ENCODE measurements around the gene EIF4E. TPM values are rescaled to one million over a fixed set of nuclear protein-coding genes. Genes with fewer than 3 reads are reported as not detected.
"Not testable (repeated sequence)": the region's sequence is repeated elsewhere in the genome, so short reads cannot be mapped to it uniquely, and the experiment has no call there.

EIF4E gene
- total RNA-seq, 1 experiment from 2014 or later: 130 TPM

DNA sequence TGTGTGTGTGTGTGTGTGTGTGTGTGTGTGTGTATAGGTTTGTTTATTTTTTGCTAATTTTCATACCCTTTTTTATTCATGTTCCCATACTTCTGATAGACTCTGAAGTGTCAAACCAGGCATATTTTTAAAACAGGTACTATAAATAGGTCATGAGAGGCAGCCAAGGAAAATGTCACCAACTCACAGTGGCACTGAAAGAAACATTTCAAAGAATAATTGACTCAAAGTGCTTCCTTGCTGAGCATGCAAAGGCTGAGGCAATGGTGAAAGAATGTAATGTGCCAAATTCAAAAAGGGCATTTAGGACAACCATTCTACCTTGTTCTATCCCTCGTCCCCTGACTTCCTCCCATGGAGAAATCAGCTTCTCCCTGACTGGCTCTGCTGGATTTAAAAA lies 95.5 kb downstream of the EIF4E start:
- no peak overlapping the region for H3K4me2 ChIP-seq (ENCODE audit: low read depth, low read length, poor library complexity, severe bottlenecking)
- DNase-seq: no peak
- no peaks in the 10 kb centered on the region for H3K9me3 ChIP-seq (ENCODE audit: low read length)
- no peaks in the 10 kb centered on the region for H3K4me1 ChIP-seq (ENCODE audit: low read length)
- H3K79me2 ChIP-seq (ENCODE audit: low read length): no peaks in the 10 kb centered on the region
- H3K27ac ChIP-seq (ENCODE audit: low read length): no peak overlapping the region
- H4K20me1 ChIP-seq (ENCODE audit: insufficient read depth, low read depth, low read length): no peaks in the 10 kb centered on the region
- H3K9ac ChIP-seq (ENCODE audit: low read length): no peak overlapping the region
- no peaks in the 10 kb centered on the region for H3K27me3 ChIP-seq (ENCODE audit: low read length)
- no peak overlapping the region for H3K4me3 ChIP-seq (ENCODE audit: low read length)
- no peaks in the 10 kb centered on the region for H3K9me2 ChIP-seq (replicated peaks; ENCODE audit: insufficient read depth, low read length)
- no peaks in the 10 kb centered on the region for H3K36me3 ChIP-seq (ENCODE audit: insufficient read depth, low read length)
- no peak overlapping the region for H2AFZ ChIP-seq (ENCODE audit: low read length)

DNA sequence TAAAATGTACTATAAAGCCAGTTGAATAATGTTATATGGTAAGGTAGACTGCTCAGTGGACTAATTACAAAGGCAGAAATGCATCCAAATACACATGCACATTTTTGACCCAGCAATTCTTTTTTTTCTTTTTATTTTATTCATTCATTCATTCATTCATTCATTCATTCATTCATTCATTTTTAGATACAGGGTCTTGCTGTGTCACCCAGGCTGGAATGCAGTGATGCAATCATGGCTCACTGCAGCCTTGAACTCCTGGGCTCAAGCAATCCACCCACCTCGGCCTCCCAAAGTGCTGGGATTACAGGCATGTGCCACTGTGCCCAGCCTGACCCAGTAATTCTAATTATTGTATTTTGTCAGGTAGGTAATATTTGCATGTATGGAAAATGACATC lies 97.9 kb downstream of the EIF4E start:
- not testable (repeated sequence) for H3K79me2 ChIP-seq (ENCODE audit: low read length); H3K4me3 ChIP-seq (ENCODE audit: low read length); H3K27ac ChIP-seq (ENCODE audit: low read length); H3K27me3 ChIP-seq (ENCODE audit: low read length); H3K9me2 ChIP-seq (replicated peaks; ENCODE audit: insufficient read depth, low read length); H4K20me1 ChIP-seq (ENCODE audit: insufficient read depth, low read depth, low read length); H2AFZ ChIP-seq (ENCODE audit: low read length); H3K9ac ChIP-seq (ENCODE audit: low read length); H3K4me2 ChIP-seq (ENCODE audit: low read depth, low read length, poor library complexity, severe bottlenecking); H3K36me3 ChIP-seq (ENCODE audit: insufficient read depth, low read length); H3K4me1 ChIP-seq (ENCODE audit: low read length); H3K9me3 ChIP-seq (ENCODE audit: low read length); DNase-seq

Small RNAs within 50 kb of the gene (small RNA-seq; reads per million reads assigned to genes)
- gene RNU7-149P (not detected), gene TBCAP3 (not detected)

Other genes starting within 250 kb of the EIF4E start
- gene METAP1, start 66.6 kb upstream of the EIF4E start, total RNA-seq (2014; rRNA removed; shearing (Covaris generic); ENCODE audit: low replicate concordance): 81.8 and 95.4 TPM in 2 replicates
- 64.3 and 67.7 TPM in 2 replicates for gene ADH5, start 159.7 kb upstream of the EIF4E start, total RNA-seq (2014; rRNA removed; shearing (Covaris generic); ENCODE audit: low replicate concordance)
- not detected in 2 replicates for gene ADH4, start 215.2 kb upstream of the EIF4E start, total RNA-seq (2014; rRNA removed; shearing (Covaris generic); ENCODE audit: low replicate concordance)

Measured in Karpas-422 (cell line).